Measurements from ENCODE around the gene CXCL3.
"Not testable (repeated sequence)": the region's sequence is repeated elsewhere in the genome, so short reads cannot be mapped to it uniquely, and the experiment has no call there.

The CXCL3 gene

GRCh38 chr4:74038425-74039314, at the start of gene CXCL3:
Gene CXCL3, minus strand, starts transcription at chr4:74038689. Its CDS starts 78 bp downstream, at chr4:74038611.
- no peak for DNase-seq (ENCODE audit: low read depth)

DNA sequence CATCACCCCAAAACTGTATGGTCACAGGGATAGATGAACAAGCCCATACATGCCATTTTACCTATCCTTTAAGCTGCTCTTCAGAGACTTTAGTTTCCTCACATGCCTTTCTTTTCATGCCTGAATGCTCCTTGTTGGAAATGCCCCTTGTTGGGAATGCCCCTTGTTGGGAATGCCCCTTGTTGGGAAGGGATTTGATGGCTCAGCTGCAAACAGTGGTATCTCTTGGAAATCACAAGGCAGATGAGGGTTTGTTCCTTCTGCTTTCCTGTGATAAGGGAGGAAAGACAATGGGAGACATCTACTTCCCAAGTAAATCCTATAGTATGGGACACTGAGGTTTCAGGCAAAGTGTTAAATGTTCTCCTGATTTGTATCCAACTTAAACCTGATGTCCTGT, 49.0 kb upstream of the CXCL3 start:
- DNase-seq (ENCODE audit: low read depth): no peak

DNA sequence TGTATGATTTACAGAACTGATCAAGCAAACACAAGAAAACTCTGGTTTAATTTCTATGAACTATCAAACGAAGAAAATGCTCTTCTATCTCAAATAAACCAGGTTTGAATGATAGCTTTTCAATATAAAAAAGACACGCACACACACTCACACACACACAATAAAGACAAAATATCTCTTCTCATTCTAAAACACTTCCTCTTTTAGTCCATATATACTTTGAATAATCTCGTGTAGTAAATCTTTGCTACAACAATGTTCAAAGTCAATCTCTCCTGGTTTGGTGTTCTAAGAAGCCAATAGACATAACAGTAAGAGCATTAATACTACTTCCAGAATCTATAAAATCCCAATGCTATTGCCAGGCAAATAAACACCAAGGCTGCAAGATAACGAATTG, 47.2 kb upstream of the CXCL3 start:
- no peak for DNase-seq (ENCODE audit: low read depth)

- no peak for DNase-seq (ENCODE audit: low read depth)
Measured at GRCh38 chr4:74084984-74085383, 46.5 kb upstream of the CXCL3 start.

- no peak for DNase-seq (ENCODE audit: low read depth)
Measured at GRCh38 chr4:74083546-74083945, 45.1 kb upstream of the CXCL3 start.

DNA sequence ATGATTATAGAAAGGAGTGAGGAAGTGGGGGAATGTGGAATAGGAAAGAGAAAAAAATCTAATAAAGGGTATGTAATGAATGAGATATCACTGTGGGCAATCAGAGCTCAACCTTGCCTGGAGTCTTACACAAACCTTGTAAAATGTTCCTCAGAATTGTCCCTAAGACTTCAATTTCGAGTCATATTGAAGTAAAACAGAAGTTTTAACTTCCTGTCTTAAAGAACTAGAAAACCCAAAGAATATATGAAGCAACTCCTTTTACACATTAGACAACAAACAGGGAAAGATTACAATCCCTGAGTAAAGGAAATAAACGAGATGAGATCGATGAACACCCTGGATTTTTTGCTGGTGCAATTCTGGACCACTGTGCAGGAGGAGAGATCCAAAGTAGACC, 42.5 kb upstream of the CXCL3 start:
- DNase-seq (ENCODE audit: low read depth): no peak

DNA sequence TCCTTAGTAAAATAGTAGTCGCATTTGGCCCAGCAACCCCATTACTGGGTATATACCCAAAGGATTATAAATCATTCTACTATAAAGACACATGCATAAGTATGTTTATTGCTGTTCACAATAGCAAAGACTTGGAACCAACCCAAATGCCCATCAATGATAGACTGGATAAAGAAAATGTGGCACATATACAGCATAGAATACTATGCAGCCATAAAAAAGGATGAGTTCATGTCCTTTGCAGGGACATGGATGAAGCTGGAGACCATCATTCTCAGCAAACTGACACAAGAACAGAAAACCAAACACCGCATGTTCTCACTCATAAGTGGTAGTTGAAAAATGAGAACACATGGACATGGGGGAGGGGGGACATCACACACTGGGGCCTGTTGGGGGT, 41.9 kb upstream of the CXCL3 start:
- not testable (repeated sequence) for DNase-seq (ENCODE audit: low read depth)

GRCh38 chr4:74079024-74079423, 40.5 kb upstream of the CXCL3 start:
- not testable (repeated sequence) for DNase-seq (ENCODE audit: low read depth)

- no peak for DNase-seq (ENCODE audit: low read depth)
Measured at GRCh38 chr4:74073358-74073757, 34.9 kb upstream of the CXCL3 start.

DNA sequence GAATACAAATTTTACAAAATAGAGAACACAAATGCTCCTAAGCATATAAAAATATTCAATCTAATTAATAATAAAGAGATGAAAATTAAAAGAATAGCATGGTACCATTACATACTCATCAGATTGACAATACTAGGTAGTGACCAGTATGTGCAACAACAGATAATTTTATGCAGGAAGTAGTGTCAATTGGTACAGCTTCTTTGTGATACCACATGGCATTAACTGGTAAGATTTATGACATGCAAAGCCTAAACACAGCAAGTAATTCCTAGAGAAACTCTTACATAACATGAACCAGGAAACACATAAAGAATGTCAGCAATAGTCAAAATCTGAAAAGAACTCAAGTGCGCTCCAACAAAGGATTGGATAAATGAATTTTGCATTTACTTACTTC, 34.2 kb upstream of the CXCL3 start:
- DNase-seq (ENCODE audit: low read depth): no peak

GRCh38 chr4:74067586-74067985, 29.1 kb upstream of the CXCL3 start:
- DNase-seq (ENCODE audit: low read depth): no peak

DNA sequence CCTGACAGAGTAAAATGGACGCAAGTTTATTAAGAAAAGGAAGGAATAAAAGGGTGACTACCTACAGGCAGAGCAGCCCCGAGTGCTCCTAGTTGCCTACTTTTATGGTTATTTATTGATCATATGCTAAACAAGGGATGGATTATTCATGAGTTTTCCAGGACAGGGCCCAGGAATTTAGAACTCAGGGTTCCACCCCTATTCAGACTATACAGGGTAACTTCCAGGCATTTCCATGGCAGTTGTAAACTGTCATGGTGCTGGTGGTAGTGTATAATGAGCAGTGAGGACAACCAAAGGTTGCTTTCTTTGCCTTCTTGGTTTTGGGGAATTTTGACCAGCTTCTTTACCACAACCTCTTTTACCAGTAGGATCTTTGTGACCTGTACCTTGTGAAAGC, 27.7 kb upstream of the CXCL3 start:
- DNase-seq (ENCODE audit: low read depth): no peak

DNA sequence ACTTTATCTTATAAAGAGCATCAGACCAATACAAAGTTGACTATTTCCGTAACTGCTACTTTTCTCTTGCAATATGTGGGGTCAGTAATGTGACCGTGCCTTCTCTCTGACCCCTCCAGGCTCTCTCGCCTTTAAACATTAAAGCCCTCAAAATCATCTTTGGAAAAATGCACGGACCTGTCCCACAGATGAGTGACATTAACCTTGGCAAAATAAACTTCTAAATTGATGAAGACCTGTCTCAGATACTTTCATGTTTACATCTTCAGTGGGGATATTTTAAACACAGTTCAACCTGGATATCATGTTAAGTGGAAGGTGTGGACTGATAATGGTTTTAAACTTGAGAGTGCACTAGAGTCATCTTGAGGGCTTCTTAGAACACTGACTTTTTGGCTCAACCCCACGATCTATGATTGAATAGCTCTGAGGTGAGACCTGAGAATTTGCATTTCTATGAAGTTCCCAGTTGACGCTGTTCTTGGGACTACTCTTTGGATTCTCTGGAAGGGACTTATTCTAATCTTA, 26.7 kb upstream of the CXCL3 start:
- DNase-seq (ENCODE audit: low read depth): no peak

- no peak for DNase-seq (ENCODE audit: low read depth)
Measured at GRCh38 chr4:74063859-74064258, 25.4 kb upstream of the CXCL3 start.

GRCh38 chr4:74062953-74063352, 24.5 kb upstream of the CXCL3 start:
- no peak for DNase-seq (ENCODE audit: low read depth)

GRCh38 chr4:74061430-74061829, 22.9 kb upstream of the CXCL3 start:
- no peak for DNase-seq (ENCODE audit: low read depth)

DNA sequence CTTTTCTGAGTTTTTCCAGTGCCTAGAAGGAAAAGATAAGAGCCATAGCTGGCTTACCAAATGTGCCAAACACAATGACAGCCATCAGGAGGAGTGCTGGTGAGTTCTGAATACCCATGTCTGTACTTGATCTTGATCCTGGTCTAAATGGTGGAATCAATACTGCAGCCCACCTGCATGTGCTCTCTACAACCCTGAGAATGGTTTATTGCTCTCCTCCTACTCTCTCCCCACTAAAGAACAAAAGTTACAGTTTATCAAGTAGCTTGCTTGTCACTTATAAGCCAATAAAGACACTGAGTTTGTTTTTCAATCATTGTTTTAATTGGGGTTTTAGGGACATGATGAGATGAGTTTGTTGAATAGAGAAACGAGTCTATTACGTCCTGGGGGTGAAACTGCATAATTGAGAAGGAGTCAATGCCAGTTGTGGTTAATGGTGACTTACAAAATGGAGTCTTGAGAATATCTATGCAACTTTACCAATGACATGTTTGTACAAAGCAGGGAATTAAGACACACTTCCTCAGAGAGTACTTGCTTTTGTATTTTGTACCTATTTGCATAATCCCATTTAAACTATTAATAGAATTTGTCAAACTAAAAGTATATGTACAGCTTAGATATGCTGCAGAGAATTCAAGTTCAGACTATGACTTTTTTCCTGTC, 20.8 kb upstream of the CXCL3 start:
- DNase-seq (ENCODE audit: low read depth): no peak

- DNase-seq (ENCODE audit: low read depth): no peak
Measured at GRCh38 chr4:74058048-74058651, 19.7 kb upstream of the CXCL3 start.

DNA sequence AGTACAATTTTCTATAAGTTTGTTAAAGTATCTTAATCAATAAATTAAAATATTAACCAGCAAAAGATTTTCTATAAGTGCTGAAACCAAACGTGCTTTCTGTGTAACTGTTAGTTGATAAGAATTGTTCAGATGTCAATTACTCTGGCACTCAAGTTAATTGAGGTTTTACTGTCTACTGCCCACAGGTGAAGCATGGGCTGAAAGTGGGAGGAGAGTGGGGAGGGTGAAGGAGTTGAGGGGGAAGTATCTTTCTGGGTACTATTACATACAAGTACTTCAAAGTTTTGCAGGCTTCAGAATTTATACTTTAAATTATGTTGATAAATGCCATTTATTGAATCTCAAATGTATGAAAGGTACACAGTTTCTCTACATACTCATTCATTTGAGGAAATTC, 19.1 kb upstream of the CXCL3 start:
- no peak for DNase-seq (ENCODE audit: low read depth)

DNA sequence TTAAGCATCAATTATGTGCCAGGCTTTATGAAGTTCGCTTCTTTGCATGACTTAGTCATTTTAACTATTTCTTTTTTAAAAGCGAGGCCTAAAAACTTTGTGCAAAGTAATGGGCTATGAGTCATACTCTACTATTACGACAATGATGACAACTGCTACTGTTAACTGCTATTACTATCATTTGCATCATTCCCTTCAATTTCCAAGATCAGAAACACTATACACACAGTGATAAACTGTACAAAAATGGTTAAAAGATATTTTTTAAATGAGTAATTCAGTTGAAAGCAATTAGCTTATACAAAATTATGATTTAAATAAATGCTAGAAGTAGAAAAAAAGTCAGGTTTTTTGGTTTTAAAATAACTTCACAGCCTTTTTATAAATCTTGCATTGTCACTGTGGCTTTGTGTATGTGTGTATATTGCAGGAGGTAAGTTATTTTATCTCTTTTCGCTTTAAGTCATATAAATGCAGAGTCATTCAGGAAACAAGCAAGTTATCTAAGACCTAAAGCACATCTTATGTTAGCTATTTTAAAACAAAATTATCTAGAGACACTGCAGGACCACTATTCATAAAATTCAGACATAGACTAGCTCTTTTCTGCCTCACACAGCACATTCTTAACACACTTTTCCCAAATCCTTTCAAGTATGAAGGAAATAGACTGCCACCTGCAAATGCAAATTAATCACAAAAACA, 18.5 kb upstream of the CXCL3 start:
- DNase-seq (ENCODE audit: low read depth): no peak

DNA sequence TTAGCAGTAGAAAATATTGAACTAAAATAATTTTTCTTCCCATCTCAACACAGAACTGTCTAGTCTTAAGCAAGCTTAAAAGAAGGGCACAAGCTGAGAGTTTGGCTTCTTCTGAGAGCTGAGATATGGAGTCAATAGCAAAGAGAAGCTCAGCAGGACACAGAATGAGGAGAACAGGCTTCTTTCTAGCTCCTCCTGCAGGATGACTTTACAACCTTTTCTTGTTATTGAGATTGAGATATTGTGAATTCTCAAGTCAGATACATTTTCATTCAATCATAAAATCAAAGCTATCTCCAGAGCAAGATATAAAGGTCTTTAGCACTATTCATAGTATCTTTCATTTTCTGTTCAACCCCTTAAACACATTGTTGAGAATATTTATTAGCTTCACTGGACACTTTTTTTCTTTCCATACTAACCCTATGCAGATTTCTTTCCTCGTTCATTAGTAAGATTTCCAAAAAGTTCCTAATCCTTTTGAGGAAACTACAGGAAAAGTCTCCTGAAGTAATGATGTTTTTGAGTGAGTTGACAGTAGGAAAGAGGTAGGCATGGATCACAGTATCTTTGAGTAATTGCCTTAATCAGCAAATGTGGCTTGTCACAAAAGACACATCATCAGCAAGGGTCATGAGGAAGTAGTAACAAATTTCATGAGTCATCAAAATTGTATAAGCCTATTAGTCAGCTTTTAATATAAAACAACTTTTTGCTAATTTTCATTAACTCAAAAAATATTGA, 17.8 kb upstream of the CXCL3 start:
- no peak for DNase-seq (ENCODE audit: low read depth)

- DNase-seq (ENCODE audit: low read depth): no peak
Measured at GRCh38 chr4:74055498-74055897, 17.0 kb upstream of the CXCL3 start.
